Hematopoietic multipotent progenitor cell treated with erythropoietin and hydrocortisone succinate and interleukin-3 and kit ligand, for 17 days (in vitro differentiated cells): ENCODE data around the gene ERP27.

Experiments
- DNase-seq: peaks from one replicate; pipeline ENCODE4 v3.0.0-alpha.2; 2015; ENCODE audit warnings: low spot score

Gene ERP27

GRCh38 chr12:14868916-14869506, 69.3 kb downstream of the ERP27 start:
- DNase-seq = no peak
